Thyroid gland (tissue), 4 donors: Measurements from ENCODE around the gene GIMAP5. TPM values are rescaled to one million over a fixed set of nuclear protein-coding genes. Genes with fewer than 3 reads are reported as not detected.
A peak's percentile ranks its signal among the peaks of the same experiment; 100 is the strongest.

Experiments used
- DNase-seq, 2 donors: peaks; one replicate each; pipeline ENCODE4 v3.0.0-alpha.2; 2019
- H3K27ac ChIP-seq, 3 donors: fragments of 200-600 bp; sonication (generic); 1 replicate in 2 of 3; 2 replicates in 1 of 3; pipeline ENCODE4 v1.5.1; 2016 to 2019; ENCODE audit warnings: mild to moderate bottlenecking in 1 of 3, moderate library complexity in 1 of 3
- H3K27me3 ChIP-seq: fragments of 200-600 bp; sonication (generic); one replicate; pipeline ENCODE4 v1.5.1; 2019
- H3K36me3 ChIP-seq, 2 donors: fragments of 200-600 bp; sonication (generic); one replicate each; pipeline ENCODE4 v1.5.1; 2016 to 2019
- H3K4me1 ChIP-seq, 2 donors: fragments of 200-600 bp; sonication (generic); one replicate each; pipeline ENCODE4 v1.5.1; 2017 to 2019
- H3K4me3 ChIP-seq, 3 donors: fragments of 200-600 bp; sonication (generic); replicated peaks in 1 of 3; 1 replicate in 2 of 3; 2 replicates in 1 of 3; pipeline ENCODE4 v1.5.1; 2016; ENCODE audit warnings: mild to moderate bottlenecking in 1 of 3
- H3K9me3 ChIP-seq: fragments of 200-600 bp; sonication (generic); one replicate; pipeline ENCODE4 v1.5.1; 2017
- POLR2A ChIP-seq, 2 donors: fragments of 450-650 bp; IDR thresholded peaks; one replicate each; pipeline ENCODE4 v1.6.1; 2017; ENCODE audit warnings: antibody characterized with exemption in 2 of 2, mild to moderate bottlenecking in 2 of 2, moderate library complexity in 1 of 2
- WGBS, 2 donors: methylation state at CpG; one replicate each; pipeline ENCODE4 v1.1.5; 2017; 5-methylcytosine and 5-hydroxymethylcytosine counted together
- intact Hi-C: fragments of 100-400 bp; cut with DNase I; formaldehyde crosslinking; loops from one replicate; pipeline ENCODE4 v1.15.1; 2023
- total RNA-seq, 4 donors: library from RNA; depleted of rRNA; stranded (reverse); fragments of >200 nt; gene quantifications; one replicate each; pipeline ENCODE4 v1.2.3, GENCODE V29; 2016
- TF ChIP-seq, protein P1 (sequence below), 6 experiments: fragments of 200-600 bp in 3 of 6; fragments of 450-650 bp in 3 of 6; sonication (generic) in 3 of 6; IDR thresholded peaks; one replicate each; pipeline ENCODE4 v1.5.1; 2016 to 2019; ENCODE audit warnings: antibody characterized with exemption in 6 of 6, mild to moderate bottlenecking in 2 of 6, inconsistent platforms in 1 of 6, moderate library complexity in 1 of 6

Gene GIMAP5
- total RNA-seq, 4 donors from 2014 or later = 25.3 to 80.6 (median 39.0) TPM

DNA sequence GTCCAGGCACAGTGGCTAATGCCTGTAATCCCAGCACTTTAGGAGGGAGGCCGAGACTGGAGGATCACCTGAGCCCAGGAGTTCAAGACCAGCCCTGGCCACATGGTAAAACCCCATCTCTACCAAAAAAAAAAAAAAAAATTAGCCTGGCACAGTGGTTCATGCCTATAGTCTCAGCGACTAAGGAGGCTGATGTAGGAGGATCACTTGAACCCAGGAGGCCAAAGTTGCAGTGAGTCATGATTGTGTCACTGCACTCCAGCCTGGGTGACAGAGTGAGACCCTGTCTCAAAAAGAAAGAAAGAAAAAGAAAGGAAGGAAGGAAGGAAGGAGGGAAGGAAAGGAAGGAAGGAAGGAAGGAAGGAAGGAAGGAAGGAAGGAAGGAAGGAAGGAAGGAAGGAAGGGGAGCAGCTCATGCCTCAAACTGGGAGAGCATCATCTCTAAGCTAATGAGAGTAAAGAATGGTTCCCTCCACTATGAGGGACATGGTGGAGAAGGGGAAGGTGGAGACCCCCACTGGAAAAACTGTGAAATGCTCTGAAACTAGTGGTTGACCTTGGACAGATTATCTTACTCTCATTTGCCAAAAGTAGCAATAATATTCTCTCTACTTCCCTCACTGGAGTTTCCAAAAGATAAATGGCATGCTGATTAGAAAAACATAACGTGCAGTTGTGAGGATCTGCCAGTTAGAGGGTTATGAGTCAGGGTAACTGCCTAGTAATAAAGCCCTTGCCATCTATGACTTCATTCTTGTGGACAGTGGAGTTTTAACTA lies 16.8 kb downstream of the GIMAP5 start:
- H3K27ac ChIP-seq = no peak overlapping the region
- no peaks in the 10 kb centered on the region for H3K4me1 ChIP-seq
- 40 to 43% methylated on average over 3 of the region's 3 CpGs for WGBS, 2 donors
- H3K4me3 ChIP-seq = no peak overlapping the region
- H3K27me3 ChIP-seq = no peaks in the 10 kb centered on the region
- H3K36me3 ChIP-seq = no peaks in the 10 kb centered on the region
- no peak for TF ChIP-seq POLR2A (IDR thresholded peaks at IDR 0.05)
- TF ChIP-seq, protein P1, sequence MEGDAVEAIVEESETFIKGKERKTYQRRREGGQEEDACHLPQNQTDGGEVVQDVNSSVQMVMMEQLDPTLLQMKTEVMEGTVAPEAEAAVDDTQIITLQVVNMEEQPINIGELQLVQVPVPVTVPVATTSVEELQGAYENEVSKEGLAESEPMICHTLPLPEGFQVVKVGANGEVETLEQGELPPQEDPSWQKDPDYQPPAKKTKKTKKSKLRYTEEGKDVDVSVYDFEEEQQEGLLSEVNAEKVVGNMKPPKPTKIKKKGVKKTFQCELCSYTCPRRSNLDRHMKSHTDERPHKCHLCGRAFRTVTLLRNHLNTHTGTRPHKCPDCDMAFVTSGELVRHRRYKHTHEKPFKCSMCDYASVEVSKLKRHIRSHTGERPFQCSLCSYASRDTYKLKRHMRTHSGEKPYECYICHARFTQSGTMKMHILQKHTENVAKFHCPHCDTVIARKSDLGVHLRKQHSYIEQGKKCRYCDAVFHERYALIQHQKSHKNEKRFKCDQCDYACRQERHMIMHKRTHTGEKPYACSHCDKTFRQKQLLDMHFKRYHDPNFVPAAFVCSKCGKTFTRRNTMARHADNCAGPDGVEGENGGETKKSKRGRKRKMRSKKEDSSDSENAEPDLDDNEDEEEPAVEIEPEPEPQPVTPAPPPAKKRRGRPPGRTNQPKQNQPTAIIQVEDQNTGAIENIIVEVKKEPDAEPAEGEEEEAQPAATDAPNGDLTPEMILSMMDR (IDR thresholded peaks at IDR 0.05) = peak in 1 of 6 experiments; percentile 22
- no peaks in the 10 kb centered on the region for H3K9me3 ChIP-seq
- intact Hi-C loops = no loop called here
- DNase-seq = no peak

DNA sequence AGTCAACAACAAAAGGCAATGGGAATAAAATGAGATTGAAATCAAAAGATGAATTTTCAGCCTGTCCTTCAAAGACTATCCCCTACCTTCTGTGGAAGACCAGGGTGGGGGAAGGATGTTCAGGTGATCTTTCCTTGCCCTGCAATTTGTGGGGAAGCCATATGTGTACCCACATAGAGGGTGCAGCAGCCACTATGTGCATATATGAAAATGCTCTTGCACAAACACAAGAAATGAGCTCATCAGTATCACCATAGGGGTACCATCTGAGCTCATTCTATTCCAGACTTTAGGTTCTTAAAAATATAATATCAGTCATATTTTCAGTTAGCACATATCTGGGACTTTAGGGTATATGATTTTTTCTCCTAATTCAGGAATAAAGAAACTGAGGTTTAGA lies 17.7 kb downstream of the GIMAP5 start:
- H3K4me3 ChIP-seq = no peak overlapping the region
- no peaks in the 10 kb centered on the region for H3K9me3 ChIP-seq
- peak overlapping the region in 1 of 3 donors; percentile 14 for H3K27ac ChIP-seq
- TF ChIP-seq POLR2A (IDR thresholded peaks at IDR 0.05) = no peak
- TF ChIP-seq, protein P1 (IDR thresholded peaks at IDR 0.05) = no peak
- DNase-seq = no peak
- intact Hi-C loops = no loop called here
- H3K36me3 ChIP-seq = no peaks in the 10 kb centered on the region
- no peaks in the 10 kb centered on the region for H3K27me3 ChIP-seq
- no peaks in the 10 kb centered on the region for H3K4me1 ChIP-seq

DNA sequence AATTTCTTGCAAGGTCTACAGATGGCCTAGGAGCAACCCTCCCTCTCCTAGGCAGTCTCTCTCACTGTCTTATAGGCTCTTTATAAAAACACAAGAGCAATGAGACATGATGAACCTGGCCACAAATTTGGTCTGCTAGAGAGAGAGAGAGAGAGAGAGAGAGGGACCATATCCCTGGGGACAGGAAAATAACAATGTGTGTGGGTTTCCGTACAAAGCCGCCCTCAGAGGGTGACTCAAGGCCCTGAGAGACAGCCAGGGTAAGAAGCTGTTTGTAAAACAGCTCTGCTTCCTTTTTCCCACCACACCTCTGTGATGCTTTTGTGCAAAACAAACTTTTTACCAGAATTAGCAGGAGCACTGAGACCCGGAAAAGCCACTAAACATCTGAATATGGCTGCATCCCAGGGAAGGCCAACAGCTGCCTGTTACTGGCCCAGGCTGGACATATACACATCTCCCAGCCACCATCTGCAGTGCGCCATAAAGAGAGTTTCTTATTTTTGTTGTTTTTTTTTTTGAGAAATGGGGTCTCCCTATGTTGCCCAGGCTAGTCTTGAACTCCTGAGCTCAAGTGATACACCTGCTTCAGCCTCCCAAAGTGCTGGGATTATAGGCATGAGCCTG lies 18.4 kb downstream of the GIMAP5 start:
- 73 to 74% methylated on average over 4 of the region's 4 CpGs for WGBS, 2 donors
- intact Hi-C loops = no loop called here
- Histone ChIP-seq H3K27ac (peak overlapping the region in 1 of 3 donors; percentile 17), H3K4me1 (no peaks in the 10 kb centered on the region), H3K27me3 (no peaks in the 10 kb centered on the region), H3K4me3 (no peak overlapping the region), H3K9me3 (no peaks in the 10 kb centered on the region), H3K36me3 (no peaks in the 10 kb centered on the region)
- TF ChIP-seq, protein P1 (IDR thresholded peaks at IDR 0.05) = no peak
- no peak for TF ChIP-seq POLR2A (IDR thresholded peaks at IDR 0.05)
- peak in 1 of 2 donors; percentile 12 for DNase-seq

DNA sequence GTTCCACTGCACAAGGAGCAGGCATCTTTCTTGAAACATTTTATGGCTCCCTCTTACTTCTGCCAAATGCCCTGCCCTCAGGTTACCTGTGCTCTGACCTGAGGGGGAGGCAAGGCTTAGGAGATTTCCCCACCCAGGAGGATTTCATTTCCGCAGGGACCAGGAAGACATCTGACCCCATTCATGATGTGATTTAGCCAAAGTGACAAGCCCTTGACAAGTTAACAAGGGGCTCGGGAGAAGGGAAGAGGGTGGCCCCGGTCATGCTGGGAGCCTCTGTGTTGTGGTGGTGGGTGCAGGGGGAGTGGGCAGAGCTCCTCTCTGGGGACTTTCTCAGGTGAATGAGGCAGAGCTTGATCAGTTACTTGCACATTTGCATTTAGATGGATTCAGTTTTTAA lies 18.9 kb downstream of the GIMAP5 start:
- no peaks in the 10 kb centered on the region for H3K36me3 ChIP-seq
- intact Hi-C loops = no loop called here
- H3K27me3 ChIP-seq = no peaks in the 10 kb centered on the region
- H3K4me1 ChIP-seq = no peaks in the 10 kb centered on the region
- 71 to 77% methylated on average over 3 of the region's 3 CpGs for whole genome bisulfite sequencing, 2 donors
- H3K9me3 ChIP-seq = no peaks in the 10 kb centered on the region
- H3K27ac ChIP-seq = peak overlapping the region in 1 of 3 donors; percentile 17
- no peak overlapping the region for H3K4me3 ChIP-seq
- TF ChIP-seq, protein P1 (IDR thresholded peaks at IDR 0.05) = no peak
- TF ChIP-seq POLR2A (IDR thresholded peaks at IDR 0.05) = no peak
- no peak for DNase-seq

DNA sequence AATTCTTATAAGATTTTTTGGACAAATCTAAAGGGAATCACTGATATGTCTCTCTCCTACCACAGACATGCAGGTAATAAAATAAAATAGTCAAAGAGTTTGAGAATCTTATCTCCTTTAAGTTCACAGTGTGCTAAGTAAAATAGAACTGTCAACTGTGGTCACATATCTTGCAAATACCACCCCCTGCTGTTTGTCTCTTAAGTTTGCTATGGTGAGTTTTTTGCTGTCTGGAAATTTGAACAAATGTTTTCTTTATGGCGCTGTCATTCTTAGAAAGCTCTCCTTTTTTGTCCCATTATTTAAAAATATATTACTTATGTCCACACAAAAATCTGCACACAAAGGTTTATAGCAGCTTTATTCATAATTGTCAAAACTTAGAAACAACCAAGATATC lies 19.6 kb downstream of the GIMAP5 start:
- Histone ChIP-seq H3K36me3 (no peaks in the 10 kb centered on the region), H3K9me3 (no peaks in the 10 kb centered on the region), H3K4me1 (no peaks in the 10 kb centered on the region), H3K27me3 (no peaks in the 10 kb centered on the region), H3K27ac (no peak overlapping the region), H3K4me3 (no peak overlapping the region)
- TF ChIP-seq, protein P1 (IDR thresholded peaks at IDR 0.05) = peak in 3 of 6 experiments; percentile 21 to 40 (median 28)
- TF ChIP-seq POLR2A (IDR thresholded peaks at IDR 0.05) = no peak
- no peak for DNase-seq
- intact Hi-C loops = no loop called here
- WGBS, 2 donors = 42 to 44% methylated on average over 1 of the region's 1 CpG
